ENCODE results near the gene DPH3. TPM values are rescaled to one million over a fixed set of nuclear protein-coding genes. Genes with fewer than 3 reads are reported as not detected.

The DPH3 gene
- total RNA-seq, 2 experiments from 2014 or later, result 13.9 to 23.8 TPM

DNA sequence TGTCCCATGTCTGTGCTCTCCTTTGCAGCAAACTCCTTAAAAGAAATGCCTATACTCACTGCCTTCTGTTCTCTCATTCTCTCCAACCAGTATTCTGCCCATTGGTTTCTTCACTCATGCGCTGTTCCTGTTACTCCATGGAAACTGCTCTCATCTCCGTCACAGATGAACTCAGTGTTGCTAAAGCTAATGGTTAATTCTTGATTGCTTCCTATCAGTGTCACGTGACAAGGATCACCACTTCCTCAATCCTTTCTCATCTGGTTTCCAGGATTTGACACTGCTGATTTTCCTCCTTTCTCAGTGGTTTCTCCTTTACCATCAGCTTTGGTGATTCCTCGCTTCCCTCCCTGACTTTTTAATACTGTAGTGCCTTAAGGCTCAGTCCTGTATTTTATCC is 2.6 kb downstream of the DPH3 start:
- H3K27me3 Mint-ChIP-seq, result no peaks in the 10 kb centered on the region
- no peak overlapping the region for H3K4me3 Mint-ChIP-seq
- no peak for DNase-seq
- CTCF ChIA-PET, result no interaction called here
- no peaks in the 10 kb centered on the region for H3K9me3 Mint-ChIP-seq (ENCODE audit: low read depth)
- H3K36me3 Mint-ChIP-seq, result peaks cover 10% of the 10 kb centered on the region
- H3K27ac Mint-ChIP-seq, result no peak overlapping the region
- peaks cover 27% of the 10 kb centered on the region for H3K4me1 Mint-ChIP-seq
- no peak for ATAC-seq

DNA sequence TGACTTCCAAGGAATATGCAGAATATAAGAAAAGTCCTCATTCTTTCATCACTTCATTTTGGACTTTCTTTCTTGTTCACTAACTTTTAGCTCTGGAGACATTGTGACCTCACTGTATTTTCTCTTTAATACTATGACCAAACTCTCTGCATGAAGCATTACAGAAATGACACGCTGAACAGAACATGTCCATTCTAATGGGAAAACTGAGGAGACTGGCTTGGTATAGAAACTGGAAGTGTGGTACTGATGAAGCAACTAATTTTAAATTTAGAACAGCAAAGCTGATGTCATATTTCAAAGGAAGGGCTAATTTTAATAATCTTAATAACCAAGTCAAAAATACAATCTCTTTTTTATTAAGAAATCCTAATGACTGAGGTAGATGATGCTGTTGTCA is 4.7 kb downstream of the DPH3 start:
- Mint-ChIP-seq H3K4me3 (no peak overlapping the region), H3K9me3 (ENCODE audit: low read depth) (no peaks in the 10 kb centered on the region), H3K36me3 (peaks cover 14% of the 10 kb centered on the region), H3K27me3 (no peaks in the 10 kb centered on the region), H3K4me1 (peaks cover 19% of the 10 kb centered on the region), H3K27ac (no peak overlapping the region)
- CTCF ChIA-PET, result no interaction called here
- ATAC-seq (no peak), DNase-seq (no peak)

- ATAC-seq (no peak), DNase-seq (no peak)
- Mint-ChIP-seq H3K9me3 (ENCODE audit: low read depth) (no peaks in the 10 kb centered on the region), H3K36me3 (peaks cover 16% of the 10 kb centered on the region), H3K27ac (no peak overlapping the region), H3K4me1 (peaks cover 27% of the 10 kb centered on the region), H3K4me3 (no peak overlapping the region), H3K27me3 (no peaks in the 10 kb centered on the region)
- CTCF ChIA-PET, result interaction anchor here (0.9 to 1.2 kb wide), 2 partner anchors 9 to 32 kb away, joined by 3 read pairs; no protein-coding TSS in a partner anchor
These were observed 5.9 kb downstream of the DPH3 start for GRCh38 chr3:16258866-16259265.

DNA sequence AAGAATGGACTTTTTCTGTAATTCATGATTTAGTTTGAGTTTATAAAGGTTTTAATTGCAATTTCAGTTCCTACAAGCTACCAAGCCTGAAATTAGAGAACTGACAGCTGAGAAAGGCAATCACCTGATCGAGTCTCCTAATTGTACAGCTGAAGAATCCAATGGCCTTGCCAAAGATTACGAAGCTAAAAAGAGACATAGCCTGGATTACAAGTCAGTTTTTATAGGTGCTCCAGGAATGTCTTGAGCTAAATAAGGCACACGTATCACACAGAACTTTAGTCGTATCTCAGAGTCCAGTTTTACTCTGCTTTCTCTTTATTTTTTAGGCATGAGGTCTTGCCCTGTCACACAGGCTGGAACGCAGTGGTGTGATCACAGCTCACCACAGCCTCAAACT is 6.6 kb downstream of the DPH3 start:
- H3K36me3 Mint-ChIP-seq, result peaks cover 17% of the 10 kb centered on the region
- CTCF ChIA-PET, result interaction anchor here (1.2 to 1.3 kb wide), 2 partner anchors 10 kb away, joined by 3 to 4 read pairs; no protein-coding TSS in a partner anchor
- no peak overlapping the region for H3K4me3 Mint-ChIP-seq
- no peak overlapping the region for H3K27ac Mint-ChIP-seq
- ATAC-seq (no peak), DNase-seq (no peak)
- H3K27me3 Mint-ChIP-seq, result no peaks in the 10 kb centered on the region
- peaks cover 30% of the 10 kb centered on the region for H3K4me1 Mint-ChIP-seq
- no peaks in the 10 kb centered on the region for H3K9me3 Mint-ChIP-seq (ENCODE audit: low read depth)

GRCh38 chr3:16257309-16257708 is 7.4 kb downstream of the DPH3 start:
- Mint-ChIP-seq H3K4me3 (no peak overlapping the region), H3K36me3 (peaks cover 19% of the 10 kb centered on the region), H3K9me3 (ENCODE audit: low read depth) (no peaks in the 10 kb centered on the region), H3K27me3 (no peaks in the 10 kb centered on the region), H3K27ac (no peak overlapping the region), H3K4me1 (peaks cover 36% of the 10 kb centered on the region)
- DNase-seq, result no peak
- CTCF ChIA-PET, result interaction anchor here (1.3 kb wide), 1 partner anchor 10 kb away, joined by 4 read pairs; no protein-coding TSS in a partner anchor
- ATAC-seq, result no peak

DNA sequence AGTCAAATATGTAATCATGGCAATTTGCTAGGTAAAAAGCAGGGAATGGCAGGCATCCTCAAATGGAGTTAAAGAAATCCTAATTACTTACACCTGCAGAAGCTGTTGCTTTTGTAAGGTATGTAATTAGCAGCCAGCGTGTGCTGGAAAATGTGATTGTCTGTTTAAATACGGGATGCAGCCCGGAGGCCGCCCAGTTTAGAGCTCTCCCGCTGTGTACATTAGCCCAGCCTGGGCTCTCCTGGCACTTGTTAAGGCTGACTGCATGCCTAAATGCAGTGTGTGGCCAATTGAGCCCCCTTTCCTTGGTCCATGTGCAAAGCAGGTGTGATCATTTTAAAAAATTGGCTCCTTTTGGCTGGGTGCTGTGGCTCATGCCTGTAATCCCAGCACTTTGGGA is 9.0 kb downstream of the DPH3 start:
- CTCF ChIA-PET, result interaction anchor here (1.3 to 1.9 kb wide), 3 partner anchors 9 to 206 kb away, joined by 3 to 11 read pairs (median 7); partner anchors contain the start of genes DPH3 and OXNAD1
- no peaks in the 10 kb centered on the region for H3K27me3 Mint-ChIP-seq
- DNase-seq, result no peak

DNA sequence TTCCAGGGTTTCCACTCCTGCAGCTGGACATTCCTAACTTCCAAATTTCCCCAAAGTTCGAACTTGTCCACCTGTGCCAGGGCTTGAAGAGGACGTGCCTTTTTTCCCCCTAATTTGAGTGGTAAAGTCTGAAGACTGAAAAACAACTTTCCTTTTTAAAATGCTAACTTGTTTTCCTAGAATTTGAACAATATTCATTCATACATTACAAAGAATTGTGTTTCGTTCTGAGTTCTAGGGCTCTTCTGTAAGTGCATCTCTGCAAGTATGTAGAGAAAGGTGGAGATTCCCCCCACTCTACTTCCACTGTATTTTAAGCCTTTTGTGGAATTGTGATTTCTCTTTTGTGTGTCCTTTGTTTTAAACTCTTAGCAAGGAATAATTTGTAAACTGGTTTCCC is 9.4 kb downstream of the DPH3 start:
- no peak for DNase-seq
- no peaks in the 10 kb centered on the region for H3K27me3 Mint-ChIP-seq
- no peaks in the 10 kb centered on the region for H3K9me3 Mint-ChIP-seq (ENCODE audit: low read depth)
- H3K36me3 Mint-ChIP-seq, result peaks cover 19% of the 10 kb centered on the region
- peak overlapping the region; percentile 56 for H3K4me3 Mint-ChIP-seq
- peaks cover 33% of the 10 kb centered on the region for H3K4me1 Mint-ChIP-seq
- peak overlapping the region; percentile 83 for H3K27ac Mint-ChIP-seq
- CTCF ChIA-PET, result interaction anchor here (1.0 to 1.9 kb wide), 5 partner anchors 9 to 257 kb away, joined by 3 to 11 read pairs (median 3); partner anchors contain the start of genes DPH3 and OXNAD1
- peak; percentile 12 for ATAC-seq

More for the DNA sequence above, 9.0 kb downstream of the DPH3 start:
- Mint-ChIP-seq H3K4me1 (peaks cover 33% of the 10 kb centered on the region), H3K9me3 (ENCODE audit: low read depth) (no peaks in the 10 kb centered on the region), H3K36me3 (peaks cover 19% of the 10 kb centered on the region), H3K27ac (no peak overlapping the region), H3K4me3 (no peak overlapping the region)
- ATAC-seq, result no peak

DNA sequence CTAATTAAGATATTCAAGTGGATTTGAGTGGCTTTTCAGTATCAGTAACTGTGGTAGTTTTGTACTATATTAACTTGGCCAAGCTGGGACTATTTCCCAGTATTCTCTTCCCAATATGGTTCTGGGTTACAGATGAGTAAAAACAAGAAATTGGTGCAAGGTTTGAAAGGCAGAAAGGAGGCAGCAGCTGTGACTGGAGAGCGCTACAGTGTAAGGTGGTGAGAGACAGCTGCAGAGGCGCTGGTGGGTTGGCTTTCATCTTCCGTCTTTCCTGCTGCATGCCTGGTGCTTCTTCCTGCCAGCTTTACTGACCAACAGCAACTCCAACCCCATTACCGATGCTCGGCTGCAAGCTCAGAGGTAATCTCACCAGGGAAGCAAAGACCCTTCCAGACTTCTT is 9.8 kb downstream of the DPH3 start:
- peaks cover 33% of the 10 kb centered on the region for H3K4me1 Mint-ChIP-seq
- CTCF ChIA-PET, result interaction anchor here (1.0 to 1.9 kb wide), 6 partner anchors 9 to 258 kb away, joined by 3 to 11 read pairs (median 3); partner anchors contain the start of genes DPH3 and OXNAD1
- no peaks in the 10 kb centered on the region for H3K9me3 Mint-ChIP-seq (ENCODE audit: low read depth)
- peak overlapping the region; percentile 83 for H3K27ac Mint-ChIP-seq
- peak; percentile 67 for DNase-seq
- H3K36me3 Mint-ChIP-seq, result peaks cover 17% of the 10 kb centered on the region
- peak; percentile 82 for ATAC-seq
- peak overlapping the region; percentile 56 for H3K4me3 Mint-ChIP-seq
- H3K27me3 Mint-ChIP-seq, result no peaks in the 10 kb centered on the region

DNA sequence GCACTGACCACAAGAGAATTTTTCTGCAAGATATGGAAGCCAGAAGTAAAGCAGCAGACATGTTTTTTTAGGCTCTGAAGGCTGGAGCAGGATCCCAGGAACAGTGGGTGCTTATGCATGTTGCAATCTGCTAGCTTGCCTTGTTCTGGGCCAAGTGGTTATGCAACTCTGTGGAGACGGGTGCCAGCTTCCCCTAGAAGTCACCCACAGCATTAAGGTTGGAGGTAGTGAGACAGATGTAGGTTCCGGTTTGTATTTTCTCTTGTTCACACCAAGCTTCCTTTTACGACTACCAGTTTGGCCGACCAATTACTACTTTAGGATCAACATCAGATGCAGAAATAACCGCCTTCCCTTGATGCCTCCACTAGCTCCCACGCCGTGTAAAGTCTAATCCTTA is 11.1 kb downstream of the DPH3 start:
- Mint-ChIP-seq H3K36me3 (peaks cover 10% of the 10 kb centered on the region), H3K27ac (no peak overlapping the region), H3K4me3 (no peak overlapping the region), H3K9me3 (ENCODE audit: low read depth) (no peaks in the 10 kb centered on the region), H3K4me1 (peaks cover 31% of the 10 kb centered on the region), H3K27me3 (no peaks in the 10 kb centered on the region)
- DNase-seq, result no peak
- CTCF ChIA-PET, result interaction anchor here (1.0 to 1.8 kb wide), 4 partner anchors 12 to 208 kb away, joined by 3 to 7 read pairs (median 5); no protein-coding TSS in a partner anchor
- no peak for ATAC-seq

- no peak overlapping the region for H3K4me3 Mint-ChIP-seq
- peaks cover 10% of the 10 kb centered on the region for H3K36me3 Mint-ChIP-seq
- ATAC-seq (no peak), DNase-seq (no peak)
- no peaks in the 10 kb centered on the region for H3K9me3 Mint-ChIP-seq (ENCODE audit: low read depth)
- no peaks in the 10 kb centered on the region for H3K27me3 Mint-ChIP-seq
- H3K4me1 Mint-ChIP-seq, result peaks cover 34% of the 10 kb centered on the region
- no peak overlapping the region for H3K27ac Mint-ChIP-seq
- CTCF ChIA-PET, result no interaction called here
These were observed 11.8 kb downstream of the DPH3 start for GRCh38 chr3:16252988-16253387.

DNA sequence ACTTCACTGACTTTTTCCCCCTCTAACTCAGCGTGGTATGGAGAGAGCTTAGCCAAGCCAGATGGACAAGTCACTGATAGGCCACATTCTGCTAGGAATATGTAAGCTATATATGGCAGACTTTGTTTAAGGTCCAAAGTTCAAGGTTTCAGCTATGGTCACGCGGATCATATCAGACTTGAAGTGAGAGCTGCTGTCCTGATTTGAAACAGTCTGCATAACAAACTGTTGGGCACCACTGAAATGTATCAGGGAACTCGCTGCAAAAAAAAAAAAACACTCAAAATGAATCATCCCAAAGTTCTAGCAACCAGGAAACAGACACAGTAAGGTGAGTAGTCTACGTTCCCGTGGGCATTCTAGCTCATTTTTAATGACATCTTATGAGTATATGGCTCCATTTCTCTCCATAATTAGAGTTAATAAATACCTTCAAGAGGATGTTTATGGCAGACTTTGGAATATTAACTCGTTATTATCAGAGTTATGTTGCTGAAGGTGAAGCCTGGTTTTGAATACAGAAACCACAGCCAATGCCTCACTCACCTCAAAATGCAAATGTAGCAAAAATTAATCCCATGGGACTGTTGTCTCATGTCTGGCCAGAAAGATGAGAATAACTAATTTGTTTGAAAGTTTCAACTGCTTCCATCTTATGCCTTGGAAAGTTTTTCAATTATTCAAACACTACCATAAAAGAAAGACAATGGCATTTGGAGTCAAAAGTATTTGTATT is 12.3 kb downstream of the DPH3 start:
- Mint-ChIP-seq H3K27me3 (no peaks in the 10 kb centered on the region), H3K4me3 (no peak overlapping the region), H3K9me3 (ENCODE audit: low read depth) (no peaks in the 10 kb centered on the region), H3K27ac (no peak overlapping the region), H3K36me3 (peaks cover 10% of the 10 kb centered on the region), H3K4me1 (peaks cover 39% of the 10 kb centered on the region)
- DNase-seq, result no peak
- CTCF ChIA-PET, result interaction anchor here (0.8 to 2.3 kb wide), 4 partner anchors 15 to 206 kb away, joined by 3 to 9 read pairs (median 4); no protein-coding TSS in a partner anchor
- ATAC-seq, result no peak

DNA sequence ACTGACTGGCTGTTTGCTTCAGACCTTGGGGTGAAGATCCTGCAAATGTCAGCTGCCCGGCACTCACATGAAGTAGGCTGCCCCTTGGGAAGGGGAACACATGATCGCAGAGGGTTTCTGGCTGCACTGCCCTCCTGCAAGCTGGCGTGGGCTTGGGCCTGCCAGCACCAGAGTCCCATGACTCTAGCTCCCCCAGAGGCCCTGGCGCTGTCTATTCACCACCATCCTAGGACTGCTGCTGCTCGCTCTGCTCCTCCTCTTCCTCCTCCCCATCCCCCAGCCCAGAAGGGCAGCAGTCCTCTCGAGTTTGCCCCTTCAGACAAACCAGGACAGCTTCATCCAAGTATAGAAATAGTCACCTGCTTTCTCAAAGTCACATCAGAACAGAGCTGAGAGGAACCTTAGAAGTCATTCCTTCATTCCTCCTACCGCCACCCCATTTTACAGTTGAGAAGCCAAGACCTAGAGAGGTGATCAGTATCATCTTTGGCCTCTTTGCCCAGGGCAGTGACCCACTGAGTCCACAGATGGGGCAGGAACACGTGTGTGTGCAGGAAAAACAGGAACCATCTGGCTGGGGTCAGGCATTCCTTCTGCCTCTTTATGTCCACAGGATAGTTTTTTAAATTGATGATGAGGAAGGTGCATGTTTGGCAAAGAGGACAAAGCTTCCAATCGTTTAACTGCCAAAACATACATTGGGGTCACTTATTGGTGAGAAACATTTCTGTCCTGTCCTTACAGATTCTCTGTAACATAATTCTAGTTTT is 13.2 kb downstream of the DPH3 start:
- Mint-ChIP-seq H3K27ac (no peak overlapping the region), H3K27me3 (no peaks in the 10 kb centered on the region)
- no peak for ATAC-seq

DNA sequence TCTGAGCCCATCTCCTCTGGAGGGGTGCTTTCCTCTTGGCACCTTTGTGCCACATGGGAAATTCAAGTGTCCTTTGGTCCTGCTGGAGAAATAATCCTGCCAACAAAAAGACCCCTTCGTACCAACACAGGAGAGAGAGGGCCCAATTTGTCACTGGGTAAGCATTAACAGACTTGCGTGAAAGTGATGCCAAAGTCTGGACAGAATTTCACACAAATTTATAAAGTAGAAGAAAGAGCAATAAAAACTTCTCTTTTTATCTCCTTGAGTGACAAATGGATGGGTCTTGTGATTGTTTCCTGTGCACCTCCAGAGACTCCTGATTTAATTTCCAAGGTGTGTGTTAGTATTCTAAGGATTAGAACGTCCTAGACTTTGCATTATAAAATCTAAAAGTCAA is 14.9 kb downstream of the DPH3 start:
- H3K4me3 Mint-ChIP-seq, result no peak overlapping the region
- no peaks in the 10 kb centered on the region for H3K9me3 Mint-ChIP-seq (ENCODE audit: low read depth)
- ATAC-seq (no peak), DNase-seq (no peak)
- H3K36me3 Mint-ChIP-seq, result peaks cover 5% of the 10 kb centered on the region
- peaks cover 36% of the 10 kb centered on the region for H3K4me1 Mint-ChIP-seq
- H3K27me3 Mint-ChIP-seq, result no peaks in the 10 kb centered on the region
- no peak overlapping the region for H3K27ac Mint-ChIP-seq
- CTCF ChIA-PET, result no interaction called here

More for the DNA sequence above, 13.2 kb downstream of the DPH3 start:
- Mint-ChIP-seq H3K4me1 (peaks cover 43% of the 10 kb centered on the region), H3K36me3 (peaks cover 5% of the 10 kb centered on the region), H3K9me3 (ENCODE audit: low read depth) (no peaks in the 10 kb centered on the region), H3K4me3 (no peak overlapping the region)
- CTCF ChIA-PET, result interaction anchor here (1.3 to 2.3 kb wide), 4 partner anchors 13 to 205 kb away, joined by 3 to 9 read pairs (median 6); partner anchors contain the start of gene DPH3
- no peak for DNase-seq

Measured in activated CD8-positive, alpha-beta memory T cell treated with anti-CD3 and anti-CD28 coated beads, Interleukin-2, amount 10 ng/mL, durations not matched to agents 7 days and 5 days (primary cell).